GM21447 (cell line): Measurements from ENCODE around the gene WNT9A.

Experiments used
- ATAC-seq: cut with Tn5 transposase; IDR thresholded peaks from one replicate; pipeline ENCODE4 v1.9.1; 2021; ENCODE audit not compliant: unreplicated experiment

WNT9A gene

DNA sequence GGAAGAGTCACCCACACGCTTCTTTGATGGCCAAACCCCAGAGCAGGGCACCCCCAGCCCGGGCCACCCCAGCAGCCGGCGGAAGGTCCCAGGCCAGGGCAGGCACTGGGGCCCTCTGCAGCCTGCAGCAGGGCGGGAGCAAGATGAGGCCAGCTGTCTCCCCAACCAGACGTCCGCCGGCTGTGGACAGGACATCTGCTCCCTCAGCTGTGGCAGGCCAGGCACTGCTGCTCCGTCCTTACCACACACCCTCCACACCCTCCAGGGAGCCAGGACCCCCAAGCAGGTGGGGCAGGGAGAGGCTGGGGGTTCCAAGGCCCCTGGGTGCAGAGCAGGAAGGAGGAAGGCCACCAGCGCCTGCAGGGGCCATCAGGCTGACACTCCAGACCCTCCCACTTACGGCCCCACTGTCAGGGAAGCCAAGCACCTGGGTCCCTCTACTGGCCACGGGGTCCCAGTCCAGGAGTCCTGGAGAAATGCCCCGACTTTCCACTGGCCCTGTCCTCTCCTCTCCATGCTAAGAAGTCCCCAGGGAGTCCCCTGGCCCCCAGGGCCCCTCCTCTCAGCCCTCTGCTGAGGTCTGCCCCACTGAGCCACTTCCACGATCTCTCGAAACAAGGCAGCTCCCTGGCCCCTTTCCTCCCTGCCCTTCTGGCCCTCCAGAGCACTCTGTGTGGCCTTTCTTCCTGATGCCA, 5.6 kb downstream of the WNT9A start:
- ATAC-seq: no peak

DNA sequence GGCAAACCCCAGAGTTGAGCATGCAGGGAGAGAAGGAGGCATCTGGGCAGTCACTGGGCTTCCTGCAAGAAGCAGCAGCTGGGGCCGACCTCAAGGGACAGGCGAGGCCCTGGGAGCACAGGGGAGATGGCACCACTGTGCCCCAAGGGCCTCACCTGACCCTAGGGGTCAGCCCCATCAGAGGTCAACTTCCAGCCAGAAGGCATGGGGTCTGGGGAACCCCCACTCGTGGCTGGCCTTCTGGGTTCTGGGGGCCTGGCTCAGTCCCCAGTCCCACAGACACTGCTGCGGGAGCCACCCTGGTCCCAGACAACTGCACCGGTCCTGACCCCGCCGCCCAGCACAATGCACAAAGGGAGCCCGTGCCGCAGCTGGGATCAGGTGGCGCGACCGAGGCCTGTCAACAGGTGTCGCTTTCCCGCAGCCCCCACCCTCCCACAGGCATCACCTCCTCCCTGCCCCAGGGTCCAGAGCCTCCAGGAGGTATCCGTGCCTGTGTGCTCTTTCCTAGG, 6.2 kb downstream of the WNT9A start:
- no peak for ATAC-seq

DNA sequence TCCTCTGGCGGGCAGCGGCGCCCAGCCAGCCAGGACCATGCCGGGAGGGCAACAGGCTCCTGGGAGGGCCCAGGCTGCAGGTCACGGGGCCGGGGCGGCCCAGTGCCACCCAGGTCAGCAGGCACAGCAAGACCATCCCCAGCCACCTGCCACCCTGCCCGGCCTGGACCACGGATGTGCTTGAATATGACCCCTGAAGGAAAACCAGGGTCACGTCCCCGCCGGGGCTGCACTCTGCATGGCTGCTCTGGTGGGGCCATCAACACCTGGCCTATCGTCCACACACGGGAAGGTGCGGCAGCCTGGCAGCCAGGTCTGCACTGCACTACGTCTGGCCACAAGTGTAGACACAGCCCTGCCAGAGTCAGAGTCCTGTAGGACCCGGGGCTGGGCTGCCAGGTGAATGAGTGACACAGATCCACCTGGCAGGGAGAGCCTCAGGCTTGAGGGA, 6.9 kb downstream of the WNT9A start:
- no peak for ATAC-seq

DNA sequence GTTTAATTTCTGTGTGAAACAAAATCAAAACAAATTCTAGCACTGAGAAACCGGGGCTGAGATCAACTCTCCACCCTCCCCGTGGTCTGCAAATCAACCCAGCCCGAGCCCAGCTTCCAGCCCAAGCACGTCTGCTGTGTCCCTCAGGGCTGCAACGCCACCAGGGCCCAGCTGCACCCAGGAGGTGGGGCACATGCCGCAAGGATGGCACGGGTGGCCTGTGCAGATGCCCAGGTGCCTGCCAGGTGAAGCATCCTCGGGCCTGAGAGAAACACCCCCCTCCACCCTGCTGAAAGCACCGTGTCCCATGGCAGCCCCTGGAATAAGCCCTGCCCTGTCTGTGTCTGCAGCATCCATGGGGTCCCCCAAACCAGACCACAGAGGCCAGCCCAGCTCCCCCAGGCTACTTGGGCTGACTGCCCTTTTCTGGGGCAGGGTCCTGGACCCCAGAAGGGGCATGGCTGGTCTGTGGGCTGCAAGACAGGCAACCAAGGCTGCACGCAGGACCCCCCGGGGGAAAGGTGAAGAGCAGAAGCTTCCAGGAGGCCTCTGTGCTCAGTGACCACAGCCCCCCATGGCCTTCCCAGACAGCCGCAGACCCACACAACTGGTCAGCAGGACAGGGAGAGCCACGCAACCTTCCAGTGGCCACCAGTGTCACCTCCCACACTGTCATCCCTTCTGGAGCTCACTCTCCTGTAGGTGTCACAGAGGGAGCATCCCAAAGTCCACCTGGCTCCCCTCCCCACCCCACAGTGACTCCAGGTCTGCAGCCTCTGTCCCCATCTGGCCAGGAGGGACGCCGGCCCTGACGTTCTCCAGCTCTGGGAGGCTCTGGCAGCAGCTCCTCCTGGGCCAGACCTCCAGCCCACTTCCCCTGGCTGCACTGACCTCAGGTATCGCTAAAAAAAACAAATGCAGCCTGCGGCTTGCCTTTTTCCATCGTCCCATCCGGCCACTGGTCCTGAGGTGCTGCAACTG, 7.7 kb downstream of the WNT9A start:
- ATAC-seq: no peak

GRCh38 chr1:227938911-227939790, 8.6 kb downstream of the WNT9A start:
- no peak for ATAC-seq

GRCh38 chr1:227938276-227938675, 9.5 kb downstream of the WNT9A start:
- no peak for ATAC-seq

- ATAC-seq: no peak
Observed at GRCh38 chr1:227937838-227938145, 9.9 kb downstream of the WNT9A start.

DNA sequence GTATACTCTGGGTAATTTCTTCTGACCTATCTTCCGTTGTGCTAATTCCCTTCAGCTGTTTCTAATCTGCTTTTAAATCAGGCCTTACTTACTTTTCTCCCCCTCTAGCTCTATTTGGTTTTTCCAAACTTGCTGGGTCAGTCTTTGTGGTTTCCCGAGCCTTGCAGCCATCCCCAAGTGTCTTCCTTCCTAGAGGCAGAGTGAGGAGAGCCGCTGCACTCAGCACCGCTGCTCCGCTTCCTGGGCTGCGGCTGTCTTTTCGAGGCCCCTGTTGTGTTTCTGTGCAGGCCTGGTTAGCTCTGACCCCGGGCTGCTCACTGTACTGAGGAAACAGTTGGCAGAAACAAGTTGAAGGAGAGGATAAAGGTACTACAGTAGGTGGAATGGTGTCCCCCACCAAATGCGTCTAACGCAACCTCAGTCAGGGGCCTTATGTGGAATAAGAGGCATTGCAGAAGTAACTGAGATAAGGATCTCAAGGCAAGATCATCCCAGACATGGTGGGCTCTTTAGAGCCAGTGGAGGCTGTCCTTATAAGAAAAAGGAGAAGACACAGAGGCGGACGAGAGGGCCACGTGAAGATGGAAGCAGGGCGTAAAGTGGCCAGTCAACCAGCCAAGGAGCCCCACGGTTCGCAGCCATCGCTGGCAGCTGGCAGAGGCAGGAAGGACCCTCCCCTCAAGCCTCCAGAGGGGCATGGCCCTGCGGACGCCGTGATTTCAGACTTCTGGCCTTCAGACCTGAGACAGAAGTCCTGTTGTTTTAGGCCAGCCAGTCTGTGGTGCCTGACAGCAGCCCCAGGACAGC, 10.5 kb downstream of the WNT9A start:
- no peak for ATAC-seq

DNA sequence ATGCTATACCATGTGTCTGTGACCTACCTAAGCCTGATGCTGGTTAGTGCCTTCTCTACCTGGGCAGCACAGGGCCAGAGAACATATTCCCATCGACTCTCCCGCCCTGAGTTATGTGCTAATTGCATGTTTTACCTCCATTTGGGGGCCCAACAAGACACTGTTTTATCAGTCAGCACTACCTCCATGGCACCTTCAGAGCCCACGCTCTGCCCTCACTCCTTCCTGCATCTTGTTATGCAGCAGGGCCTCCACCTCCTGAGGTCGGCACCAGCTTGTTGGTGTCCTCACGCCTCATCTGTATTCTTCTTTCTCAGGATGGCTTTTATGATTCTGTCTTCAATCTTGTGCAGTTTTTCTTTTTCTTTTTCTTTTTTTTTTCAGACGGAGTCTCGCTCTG, 11.9 kb downstream of the WNT9A start:
- ATAC-seq: no peak

GRCh38 chr1:227934476-227935313, 13.0 kb downstream of the WNT9A start:
- no peak for ATAC-seq

DNA sequence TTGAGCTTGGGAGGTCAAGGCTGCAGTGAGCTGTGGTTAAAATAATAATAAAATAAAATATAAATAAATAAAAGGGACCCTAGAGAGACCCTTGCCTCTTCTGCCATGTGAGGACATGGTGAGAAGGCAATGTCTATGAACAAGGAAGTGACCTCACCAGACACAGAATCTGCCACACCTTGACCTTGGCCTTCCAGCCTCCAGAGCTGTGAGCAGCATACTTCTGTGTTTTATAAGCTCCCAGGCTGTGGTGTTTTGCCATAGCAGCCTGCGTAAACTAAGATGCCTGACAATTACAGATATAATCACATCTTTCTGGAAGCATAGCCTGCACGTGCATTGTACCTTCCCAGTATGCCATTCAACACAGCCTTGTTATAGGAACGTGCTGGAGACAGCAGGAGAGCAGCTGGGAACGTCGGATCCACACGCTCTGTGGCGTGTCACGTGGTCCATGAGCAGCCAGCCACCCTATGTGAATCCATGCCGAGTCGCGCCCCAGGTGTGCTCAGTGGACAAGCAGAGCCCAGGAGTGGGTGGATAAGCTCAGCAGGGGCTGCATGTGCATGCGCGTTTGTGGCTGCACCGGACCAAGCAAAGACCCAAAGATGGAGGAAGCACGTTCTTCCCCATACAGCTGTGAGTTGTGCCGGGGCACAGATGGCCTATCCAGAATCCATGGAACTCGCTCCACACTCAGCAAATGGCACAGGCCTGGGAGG, 17.8 kb downstream of the WNT9A start:
- no peak for ATAC-seq

DNA sequence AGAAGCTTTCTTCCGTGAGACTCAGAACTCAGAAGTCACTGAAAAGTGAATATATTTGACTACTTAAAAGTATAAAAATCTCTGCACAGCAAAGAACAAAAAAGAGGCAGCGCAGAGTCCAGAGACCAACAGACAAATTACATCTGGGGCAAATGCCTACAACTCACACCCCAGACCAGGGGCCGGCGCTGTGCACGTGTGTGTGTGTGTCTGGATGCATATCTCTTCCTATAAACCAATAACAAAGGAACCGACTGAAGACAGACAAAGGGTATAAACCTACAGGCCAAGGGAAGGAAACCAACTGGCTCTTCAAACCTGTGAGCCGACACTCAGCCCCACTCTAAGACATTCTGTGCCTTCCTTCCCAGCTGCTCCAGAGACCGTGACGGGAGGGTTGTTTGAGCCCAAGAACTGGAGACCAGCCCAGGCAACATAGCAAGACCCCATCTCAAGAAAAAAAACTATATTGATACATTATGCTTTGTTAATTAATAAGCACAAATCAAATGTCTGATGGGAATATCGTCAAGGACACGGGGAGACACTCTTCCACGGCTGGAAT, 18.8 kb downstream of the WNT9A start:
- ATAC-seq: no peak

DNA sequence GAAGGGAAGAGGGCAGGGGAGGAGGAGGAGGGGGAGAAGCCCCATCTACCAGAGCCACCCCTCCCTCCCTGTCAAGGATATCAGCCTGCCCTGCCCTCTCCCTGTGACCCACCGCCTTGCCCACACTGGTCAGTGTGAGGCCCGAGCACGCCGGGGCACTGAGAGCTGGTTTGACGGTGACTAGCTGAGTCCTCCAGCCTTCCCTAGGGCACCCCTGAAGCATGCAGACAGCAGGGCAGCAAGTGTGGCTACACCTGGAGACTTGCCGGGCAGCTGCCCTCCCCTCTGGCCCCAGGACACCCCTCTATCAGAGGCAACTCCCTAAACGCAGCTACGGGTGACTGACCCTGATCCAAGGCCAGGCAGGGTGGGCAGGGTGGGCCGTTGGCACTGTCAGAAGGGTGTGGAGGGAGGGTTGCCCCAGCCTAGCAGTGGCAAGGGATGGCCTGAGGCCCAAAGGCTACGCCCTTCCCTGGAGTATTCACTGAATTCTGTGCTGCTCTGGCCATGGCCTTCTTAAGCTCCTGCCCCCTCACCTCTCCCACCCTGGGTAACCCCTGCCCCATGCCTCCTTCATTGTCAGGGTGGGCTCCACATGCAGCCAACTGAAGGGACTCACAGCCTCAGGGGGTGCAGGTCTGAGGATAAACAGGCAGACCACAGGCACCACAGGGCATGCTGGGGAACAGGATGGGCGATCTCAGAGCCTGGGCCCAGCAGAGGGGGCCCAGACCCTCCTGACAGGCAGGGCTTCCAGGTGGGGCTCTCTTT, 19.6 kb downstream of the WNT9A start:
- ATAC-seq: no peak

GRCh38 chr1:227926896-227927885, 20.5 kb downstream of the WNT9A start:
- ATAC-seq: no peak

DNA sequence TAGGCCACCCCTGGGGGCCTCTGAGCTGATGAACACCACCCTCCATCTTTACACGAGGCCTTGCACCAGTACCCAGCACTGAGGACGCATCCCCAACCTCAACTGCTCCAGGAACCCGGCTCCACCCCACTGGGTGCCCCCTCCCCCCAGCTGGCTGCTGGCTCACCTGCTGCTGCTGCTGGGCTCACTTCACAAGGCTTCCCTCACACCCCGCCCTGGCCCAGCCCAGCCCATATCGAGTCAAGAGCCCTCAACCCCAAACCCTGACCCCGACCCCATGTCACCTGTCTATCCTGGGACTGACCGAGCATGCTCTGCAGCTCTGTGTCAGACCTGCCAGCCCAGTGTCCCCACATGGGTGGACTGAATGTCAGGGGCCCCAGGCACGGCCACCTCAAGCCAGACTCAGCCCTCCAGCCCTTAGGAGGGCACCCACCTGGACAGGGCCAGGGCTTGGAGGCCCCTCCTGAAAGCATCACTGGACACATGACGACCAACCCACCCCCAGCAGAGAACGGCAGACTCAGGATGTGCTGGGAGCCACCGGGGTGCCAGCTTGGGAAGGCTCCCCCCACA, 21.4 kb downstream of the WNT9A start:
- no peak for ATAC-seq

DNA sequence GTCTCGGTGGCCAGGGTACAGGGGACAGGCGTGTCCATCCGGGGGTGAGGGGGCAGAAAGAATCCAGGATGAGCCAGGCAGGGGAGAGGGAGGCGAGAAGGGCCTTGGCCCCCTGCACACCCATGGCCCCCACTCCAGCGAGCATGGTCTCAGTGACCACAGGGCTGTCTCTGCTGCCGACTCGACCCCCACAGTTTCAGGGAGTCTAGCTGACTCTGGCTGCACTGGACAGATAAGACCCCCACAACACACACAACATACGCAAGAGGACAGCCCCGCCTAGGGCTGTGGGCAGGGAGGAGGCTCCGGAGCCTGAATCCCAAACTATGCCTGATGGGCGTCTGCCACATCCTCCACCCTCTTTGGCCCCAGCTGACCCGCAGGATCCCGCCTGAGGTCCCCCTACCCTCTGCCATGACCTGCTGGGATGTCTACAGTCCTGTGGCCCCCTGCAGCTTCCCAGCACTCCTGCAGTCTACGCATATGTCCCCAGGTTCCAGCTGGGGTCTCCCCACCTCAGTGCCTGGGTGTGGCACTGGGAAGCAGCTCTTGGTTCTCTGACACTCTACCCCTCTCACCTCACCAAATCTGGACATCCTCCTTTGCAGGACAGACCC, 22.0 kb downstream of the WNT9A start:
- ATAC-seq: no peak
